HEK293T (cell line): ENCODE measurements around the gene VAMP2.
A peak's percentile ranks its signal among the peaks of the same experiment; 100 is the strongest.

Experiments
- CTCF ChIA-PET: fragments of 350-600 bp; formaldehyde crosslinking; extraction: SDS; loops from one replicate; lab custom pipeline; 2021; ENCODE audit warnings: antibody characterized with exemption, inconsistent platforms; lab: Yijun Ruan, JAX
- POLR2A ChIA-PET: fragments of 350-600 bp; formaldehyde crosslinking; extraction: SDS; loops from one replicate; lab custom pipeline; 2020; ENCODE audit warnings: antibody characterized with exemption, inconsistent platforms; lab: Yijun Ruan, JAX
- DNase-seq: peaks from one replicate; pipeline ENCODE4 v3.0.0; 2012; ENCODE audit warnings: mixed read lengths; ENCODE audit errors: extremely low spot score
- ARNT ChIP-seq: fragments of 450-650 bp; IDR thresholded peaks from 2 replicates; pipeline ENCODE4 v1.6.1; 2017; ENCODE audit warnings: mild to moderate bottlenecking
- BHLHE40 ChIP-seq: fragments of 450-650 bp; IDR thresholded peaks from 2 replicates; pipeline ENCODE4 v1.6.1; 2016; ENCODE audit warnings: mild to moderate bottlenecking, moderate library complexity, borderline replicate concordance
- CTBP1 ChIP-seq: fragments of 450-650 bp; IDR thresholded peaks from 2 replicates; pipeline ENCODE4 v1.6.1; 2016; ENCODE audit warnings: borderline replicate concordance
- ELF4 ChIP-seq: fragments of 450-650 bp; IDR thresholded peaks from 2 replicates; pipeline ENCODE4 v1.6.1; 2017; ENCODE audit warnings: antibody characterized with exemption
- FOXA1 ChIP-seq: fragments of 450-650 bp; IDR thresholded peaks from 2 replicates; pipeline ENCODE4 v1.6.1; 2016; ENCODE audit warnings: mild to moderate bottlenecking
- FOXK2 ChIP-seq: fragments of 450-650 bp; IDR thresholded peaks from 2 replicates; pipeline ENCODE4 v1.6.1; 2016; ENCODE audit warnings: mild to moderate bottlenecking
- FOXM1 ChIP-seq: fragments of 450-650 bp; IDR thresholded peaks from 2 replicates; pipeline ENCODE4 v1.6.1; 2017; ENCODE audit warnings: mild to moderate bottlenecking, borderline replicate concordance
- HDGF ChIP-seq: fragments of 450-650 bp; IDR thresholded peaks from 2 replicates; pipeline ENCODE4 v1.6.1; 2017; ENCODE audit warnings: antibody characterized with exemption, borderline replicate concordance
- L3MBTL2 ChIP-seq: fragments of 450-650 bp; conservative IDR thresholded peaks from 2 replicates; pipeline ENCODE4 v1.6.1; 2016; ENCODE audit warnings: mild to moderate bottlenecking
- LEF1 ChIP-seq: fragments of 450-650 bp; IDR thresholded peaks from 2 replicates; pipeline ENCODE4 v1.6.1; 2017; ENCODE audit warnings: mild to moderate bottlenecking, borderline replicate concordance
- NFRKB ChIP-seq: fragments of 450-650 bp; IDR thresholded peaks from 2 replicates; pipeline ENCODE4 v1.6.1; 2016; ENCODE audit warnings: mild to moderate bottlenecking, moderate library complexity
- SP1 ChIP-seq: fragments of 450-650 bp; IDR thresholded peaks from 2 replicates; pipeline ENCODE4 v1.6.1; 2017
- SUZ12 ChIP-seq: fragments of 450-650 bp; IDR thresholded peaks from 2 replicates; pipeline ENCODE4 v1.6.1; 2016; ENCODE audit warnings: mild to moderate bottlenecking
- TARDBP ChIP-seq: fragments of 450-650 bp; IDR thresholded peaks from 2 replicates; pipeline ENCODE4 v1.6.1; 2016
- ZNF384 ChIP-seq: fragments of 450-650 bp; IDR thresholded peaks from 2 replicates; pipeline ENCODE4 v1.6.1; 2016
- TF ChIP-seq, protein P1 (sequence below): fragments of 450-650 bp; IDR thresholded peaks from 2 replicates; pipeline ENCODE4 v1.6.1; 2016

VAMP2 gene

DNA sequence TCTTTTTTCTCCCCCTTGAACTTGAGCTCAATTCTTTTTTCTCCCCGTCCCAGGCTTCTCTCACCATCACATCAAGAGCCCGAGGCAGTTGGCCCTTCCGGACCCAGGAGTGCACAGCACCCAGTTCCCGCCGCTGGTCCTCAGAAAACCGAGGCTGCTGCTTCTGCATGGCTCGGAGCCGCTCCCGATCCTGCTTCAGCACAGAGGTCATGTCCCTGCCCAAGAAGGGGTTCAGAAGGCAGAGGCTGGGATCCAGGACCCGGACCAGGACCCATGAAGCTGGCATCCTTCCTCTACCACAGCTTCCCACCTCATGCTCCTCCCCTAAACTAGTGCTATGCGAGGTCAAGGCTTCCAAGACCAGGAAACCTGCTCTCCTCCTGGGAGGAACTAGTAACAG, 21.0 kb downstream of the VAMP2 start:
- CTCF ChIA-PET: no interaction called here
- no peak for DNase-seq
- POLR2A ChIA-PET: interaction anchor here (1.3 to 5.8 kb wide), 3 partner anchors 11 to 32 kb away, joined by 4 to 53 read pairs (median 9); partner anchors contain the start of gene PER1
- no peak for TF ChIP-seq BHLHE40
- TF ChIP-seq NFRKB: no peak
- no peak for TF ChIP-seq ARNT
- no peak for TF ChIP-seq FOXM1
- TF ChIP-seq FOXK2: no peak
- no peak for TF ChIP-seq ZNF384
- TF ChIP-seq, protein P1, sequence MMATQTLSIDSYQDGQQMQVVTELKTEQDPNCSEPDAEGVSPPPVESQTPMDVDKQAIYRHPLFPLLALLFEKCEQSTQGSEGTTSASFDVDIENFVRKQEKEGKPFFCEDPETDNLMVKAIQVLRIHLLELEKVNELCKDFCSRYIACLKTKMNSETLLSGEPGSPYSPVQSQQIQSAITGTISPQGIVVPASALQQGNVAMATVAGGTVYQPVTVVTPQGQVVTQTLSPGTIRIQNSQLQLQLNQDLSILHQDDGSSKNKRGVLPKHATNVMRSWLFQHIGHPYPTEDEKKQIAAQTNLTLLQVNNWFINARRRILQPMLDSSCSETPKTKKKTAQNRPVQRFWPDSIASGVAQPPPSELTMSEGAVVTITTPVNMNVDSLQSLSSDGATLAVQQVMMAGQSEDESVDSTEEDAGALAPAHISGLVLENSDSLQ: no peak
- TF ChIP-seq L3MBTL2: no peak
- no peak for TF ChIP-seq HDGF
- no peak for TF ChIP-seq FOXA1
- TF ChIP-seq ELF4: no peak
- no peak for TF ChIP-seq SUZ12
- TF ChIP-seq SP1: no peak
- no peak for TF ChIP-seq TARDBP
- no peak for TF ChIP-seq LEF1
- no peak for TF ChIP-seq CTBP1

DNA sequence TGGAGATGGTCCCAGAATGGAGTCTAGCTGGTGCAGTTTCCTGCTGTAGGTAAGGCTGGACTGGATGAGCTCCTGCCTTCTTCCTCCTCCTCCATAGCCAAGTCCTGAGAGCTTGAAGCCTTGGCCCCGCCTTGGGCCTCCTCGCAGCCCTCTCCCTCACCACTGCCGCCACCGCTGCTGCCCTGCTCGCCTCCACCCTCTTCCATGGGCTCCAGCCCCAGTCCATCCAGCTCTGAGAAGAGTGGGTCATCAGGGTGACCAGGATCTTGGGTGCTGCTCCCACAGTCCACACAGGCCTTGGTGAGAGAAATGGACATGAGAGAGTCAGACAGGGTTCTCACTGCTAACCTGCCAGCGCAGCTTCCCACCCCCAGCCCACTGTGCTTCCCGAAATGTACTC, 21.7 kb downstream of the VAMP2 start:
- POLR2A ChIA-PET: interaction anchor here (1.3 to 5.8 kb wide), 5 partner anchors 11 to 51 kb away, joined by 4 to 53 read pairs (median 9); partner anchors contain the start of gene PER1
- CTCF ChIA-PET: interaction anchor here (1.3 kb wide), 1 partner anchor 82 kb away, joined by 3 read pairs; no protein-coding TSS in a partner anchor

DNA sequence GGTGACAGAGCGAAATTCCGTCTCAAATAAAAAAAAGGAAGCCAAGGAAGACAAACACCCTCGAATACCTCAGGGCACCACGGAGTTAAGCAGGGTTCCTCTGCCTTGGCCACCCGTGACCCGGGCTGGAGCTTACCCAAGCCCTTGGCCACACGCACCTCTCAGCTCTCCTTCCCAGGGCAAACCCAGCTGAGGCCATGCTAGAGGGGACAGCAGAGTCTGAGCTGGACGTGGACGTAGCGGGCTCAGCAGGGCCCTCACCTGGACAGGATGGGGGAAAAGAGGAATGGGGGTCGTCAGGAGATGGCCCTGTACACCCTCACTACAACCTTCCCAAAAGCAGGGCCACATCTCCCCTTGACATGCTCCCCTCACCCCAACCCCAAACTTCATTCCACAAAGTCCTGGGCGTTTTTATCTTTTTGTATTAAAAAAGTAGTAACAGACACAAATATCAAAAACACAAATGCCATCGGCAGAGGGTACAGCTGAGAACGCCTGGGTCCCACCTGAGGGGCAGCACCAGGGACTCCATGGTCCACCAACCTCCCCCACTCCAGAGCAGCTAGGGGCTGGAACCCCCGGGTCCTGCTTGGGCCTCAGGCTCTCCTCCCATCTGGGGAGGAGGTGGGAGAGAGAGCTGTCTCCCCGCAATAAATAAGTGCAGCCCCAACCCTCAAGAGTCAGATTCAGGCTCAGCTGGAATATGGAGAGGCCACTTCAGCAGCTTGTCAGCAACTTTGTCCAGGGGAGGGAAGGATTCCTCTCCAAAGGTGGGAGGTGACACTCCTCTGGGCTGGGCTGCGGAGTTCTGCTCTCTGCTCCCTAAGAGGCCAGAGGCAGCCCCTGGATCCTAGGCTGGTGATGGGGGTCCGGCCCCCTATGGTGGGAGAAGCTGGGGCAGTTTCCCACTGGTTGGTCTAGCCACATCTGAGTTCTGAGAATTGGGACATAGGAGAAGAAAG, 22.4 kb downstream of the VAMP2 start:
- no peak for DNase-seq
- ChIA-PET CTCF (interaction anchor here (1.3 kb wide), 1 partner anchor 83 kb away, joined by 3 read pairs; no protein-coding TSS in a partner anchor), POLR2A (interaction anchor here (1.3 to 5.8 kb wide), 6 partner anchors 12 to 82 kb away, joined by 4 to 53 read pairs (median 8); partner anchors contain the start of gene PER1)

More for the DNA sequence above, 21.7 kb downstream of the VAMP2 start:
- DNase-seq: no peak
- TF ChIP-seq TARDBP (no peak), CTBP1 (no peak), SUZ12 (no peak), BHLHE40 (no peak), FOXM1 (no peak), ZNF384 (no peak)

DNA sequence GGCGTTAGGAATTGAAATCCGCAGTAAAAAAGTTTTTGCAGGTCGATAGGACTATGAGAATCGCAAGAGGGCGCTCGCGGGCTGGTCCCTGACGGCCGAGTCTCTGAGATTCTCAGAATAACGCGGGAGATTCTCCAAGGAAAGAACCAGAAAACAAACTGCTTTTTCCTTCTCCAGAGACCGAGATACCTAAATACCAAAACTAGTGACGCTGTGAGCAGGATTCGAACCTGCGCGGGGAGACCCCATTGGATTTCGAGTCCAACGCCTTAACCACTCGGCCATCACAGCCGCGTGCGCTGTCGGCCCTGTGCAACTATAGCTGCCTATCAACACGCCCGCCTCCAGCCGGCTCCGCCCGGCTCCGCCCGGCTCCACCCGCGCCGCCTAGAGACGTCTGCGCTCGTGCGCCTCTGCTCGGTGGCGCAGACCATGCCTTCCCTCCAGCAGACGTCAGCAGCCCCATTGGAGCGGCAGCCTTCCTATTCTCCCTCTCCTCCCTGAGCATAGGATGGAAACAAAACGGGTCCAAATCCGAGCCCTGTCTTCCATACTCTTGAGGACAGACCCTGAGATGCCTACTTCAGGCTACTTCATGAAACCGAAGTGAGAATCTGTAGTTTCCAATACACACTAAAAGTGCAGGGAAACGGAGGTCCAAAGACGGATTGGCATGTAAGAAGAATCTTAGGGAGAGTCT, 23.9 kb downstream of the VAMP2 start:
- TF ChIP-seq L3MBTL2 (peak; percentile 48; the same call in 1 of the 2 replicates), LEF1 (no peak), ZNF384 (no peak), CTBP1 (no peak)
- TF ChIP-seq, protein P1: 0 out of 2 replicates have a peak, but pooled peaks have one; percentile 49
- DNase-seq: peak; percentile 89
- CTCF ChIA-PET: interaction anchor here (1.4 to 2.4 kb wide), 2 partner anchors 65 to 108 kb away, joined by 4 to 6 read pairs; partner anchors contain the start of gene CTC1
- POLR2A ChIA-PET: interaction anchor here (1.0 to 5.8 kb wide), 7 partner anchors 14 to 243 kb away, joined by 3 to 53 read pairs (median 4); partner anchors contain the start of genes PER1 and SLC25A35

More for the DNA sequence above, 22.4 kb downstream of the VAMP2 start:
- TF ChIP-seq ELF4 (no peak), SUZ12 (no peak), FOXM1 (no peak), ARNT (no peak), CTBP1 (no peak), FOXK2 (no peak), ZNF384 (no peak), L3MBTL2 (no peak), BHLHE40 (no peak), FOXA1 (no peak)

DNA sequence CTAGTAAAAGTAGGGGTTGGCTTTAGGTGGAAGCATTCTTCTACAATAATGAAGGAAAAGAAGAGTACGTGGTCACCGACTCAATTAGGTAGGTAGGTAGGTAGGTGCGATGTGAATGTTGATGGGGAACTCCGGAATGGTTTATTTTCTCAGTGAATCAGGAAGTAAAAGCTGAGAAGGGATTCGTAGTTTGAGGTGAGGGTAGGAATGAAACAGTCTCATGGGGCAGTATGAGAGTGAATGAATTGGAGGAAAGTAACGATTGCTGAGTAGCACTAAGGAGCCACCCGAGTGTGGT, 24.4 kb downstream of the VAMP2 start:
- CTCF ChIA-PET: interaction anchor here (0.7 to 2.4 kb wide), 4 partner anchors 19 to 109 kb away, joined by 4 to 7 read pairs (median 5); partner anchors contain the start of gene CTC1
- POLR2A ChIA-PET: interaction anchor here (1.0 to 5.8 kb wide), 6 partner anchors 14 to 244 kb away, joined by 3 to 53 read pairs (median 4); partner anchors contain the start of genes PER1 and SLC25A35

DNA sequence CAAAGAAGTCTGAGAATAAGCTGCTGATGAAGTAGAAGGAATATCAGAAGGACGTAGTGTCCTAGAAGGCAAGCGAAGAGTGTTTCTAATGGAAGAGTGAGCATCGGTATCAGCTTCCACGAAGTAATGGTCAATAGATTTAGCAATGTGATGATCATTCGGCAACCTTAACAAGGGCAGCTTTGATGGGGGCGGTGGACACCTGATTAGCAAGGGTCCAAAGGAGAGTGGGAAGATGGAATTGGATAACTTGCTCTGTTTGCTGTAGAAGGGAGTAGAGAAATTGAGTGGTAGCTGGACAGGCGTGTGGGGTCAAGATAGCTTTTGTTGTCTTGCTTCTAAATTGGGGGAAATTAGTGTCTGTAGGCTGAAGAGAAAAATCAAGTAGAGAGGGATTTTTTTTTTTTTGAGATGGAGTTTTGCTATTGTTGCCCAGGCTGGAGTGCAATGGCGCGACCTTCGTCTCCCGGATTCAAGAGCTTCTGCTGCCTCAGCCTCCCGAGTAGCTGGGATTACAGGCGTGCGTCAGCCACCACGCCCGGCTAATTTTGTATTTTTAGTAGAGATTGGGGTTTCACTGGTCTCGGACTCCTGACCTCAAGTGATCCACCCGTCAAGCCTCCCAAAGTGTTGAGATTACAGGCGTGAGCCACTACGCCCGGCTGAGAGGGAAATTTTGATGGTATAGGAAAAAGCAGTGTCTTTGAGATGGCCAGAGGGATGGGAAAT, 24.9 kb downstream of the VAMP2 start:
- POLR2A ChIA-PET: interaction anchor here (0.9 to 5.8 kb wide), 9 partner anchors 9 to 244 kb away, joined by 3 to 53 read pairs (median 4); partner anchors contain the start of genes AURKB, PER1 and SLC25A35

More for the DNA sequence above, 24.4 kb downstream of the VAMP2 start:
- no peak for DNase-seq
- TF ChIP-seq L3MBTL2: 0 out of 2 replicates have a peak, but pooled peaks have one; percentile 28
- TF ChIP-seq HDGF: no peak

More for the DNA sequence above, 24.9 kb downstream of the VAMP2 start:
- no peak for TF ChIP-seq FOXM1
- TF ChIP-seq BHLHE40: no peak
- TF ChIP-seq, protein P1: no peak
- no peak for TF ChIP-seq LEF1
- TF ChIP-seq ELF4: no peak
- no peak for TF ChIP-seq ZNF384
- no peak for TF ChIP-seq SP1
- TF ChIP-seq SUZ12: no peak
- TF ChIP-seq NFRKB: no peak
- no peak for TF ChIP-seq FOXA1
- TF ChIP-seq TARDBP: no peak
- no peak for TF ChIP-seq L3MBTL2
- CTCF ChIA-PET: interaction anchor here (0.7 to 2.4 kb wide), 6 partner anchors 18 to 71 kb away, joined by 3 to 7 read pairs (median 4); no protein-coding TSS in a partner anchor
- DNase-seq: no peak
